ENCODE measurements around the gene AGAP1. TPM values are rescaled to one million over a fixed set of nuclear protein-coding genes. Genes with fewer than 3 reads are reported as not detected.
A peak's percentile ranks its signal among the peaks of the same experiment; 100 is the strongest.

AGAP1 gene
- total RNA-seq, 2 donors from 2014 or later, result 19.1 to 20.8 TPM

GRCh38 chr2:235592836-235593235 is 99.0 kb downstream of the AGAP1 start:
- no peak for DNase-seq (ENCODE audit: low spot score)
- no peak for ATAC-seq (ENCODE audit: insufficient number of reproducible peaks, low FRiP score, low read depth)
- no peak for TF ChIP-seq CTCF (IDR thresholded peaks at IDR 0.05)
- Histone ChIP-seq H3K9me3 (no peaks in the 10 kb centered on the region), H3K4me3 (no peak overlapping the region), H3K27me3 (replicated peaks; ENCODE audit: insufficient read depth) (no peaks in the 10 kb centered on the region), H3K27ac (no peak overlapping the region), H3K36me3 (no peaks in the 10 kb centered on the region), H3K4me1 (ENCODE audit: control insufficient read depth in 1 of 2, low read depth in 2 of 2) (peaks cover 0 to 2% of the 10 kb centered on the region in 2 donors)

- TF ChIP-seq CTCF (IDR thresholded peaks at IDR 0.05), result peak; percentile 63
- Histone ChIP-seq H3K27me3 (replicated peaks; ENCODE audit: insufficient read depth) (no peaks in the 10 kb centered on the region), H3K9me3 (no peaks in the 10 kb centered on the region), H3K4me1 (ENCODE audit: control insufficient read depth in 1 of 2, low read depth in 2 of 2) (peaks cover 0 to 2% of the 10 kb centered on the region in 2 donors), H3K36me3 (no peaks in the 10 kb centered on the region), H3K27ac (no peak overlapping the region), H3K4me3 (no peak overlapping the region)
- ATAC-seq (ENCODE audit: insufficient number of reproducible peaks, low FRiP score, low read depth) (no peak), DNase-seq (ENCODE audit: low spot score) (no peak)
Measured at GRCh38 chr2:235594041-235594440, 100.2 kb downstream of the AGAP1 start.

GRCh38 chr2:235594964-235595363 is 101.1 kb downstream of the AGAP1 start:
- no peak for ATAC-seq (ENCODE audit: insufficient number of reproducible peaks, low FRiP score, low read depth)
- Histone ChIP-seq H3K27me3 (replicated peaks; ENCODE audit: insufficient read depth) (no peaks in the 10 kb centered on the region), H3K27ac (no peak overlapping the region), H3K36me3 (no peaks in the 10 kb centered on the region), H3K4me1 (ENCODE audit: control insufficient read depth in 1 of 2, low read depth in 2 of 2) (peaks cover 0 to 2% of the 10 kb centered on the region in 2 donors), H3K9me3 (no peaks in the 10 kb centered on the region), H3K4me3 (no peak overlapping the region)
- no peak for DNase-seq (ENCODE audit: low spot score)
- no peak for TF ChIP-seq CTCF (IDR thresholded peaks at IDR 0.05)

GRCh38 chr2:235595422-235596010 is 101.7 kb downstream of the AGAP1 start:
- H3K27me3 ChIP-seq (replicated peaks; ENCODE audit: insufficient read depth), result no peaks in the 10 kb centered on the region
- H3K9me3 ChIP-seq, result no peaks in the 10 kb centered on the region
- ATAC-seq (ENCODE audit: insufficient number of reproducible peaks, low FRiP score, low read depth) (peak; percentile 51), DNase-seq (ENCODE audit: low spot score) (no peak)
- peaks cover 0 to 2% of the 10 kb centered on the region in 2 donors for H3K4me1 ChIP-seq (ENCODE audit: control insufficient read depth in 1 of 2, low read depth in 2 of 2)
- H3K4me3 ChIP-seq, result no peak overlapping the region
- peak; percentile 78 for TF ChIP-seq CTCF (IDR thresholded peaks at IDR 0.05)
- H3K27ac ChIP-seq, result no peak overlapping the region
- no peaks in the 10 kb centered on the region for H3K36me3 ChIP-seq

- no peak overlapping the region for H3K4me3 ChIP-seq
- H3K36me3 ChIP-seq, result no peaks in the 10 kb centered on the region
- H3K27me3 ChIP-seq (replicated peaks; ENCODE audit: insufficient read depth), result no peaks in the 10 kb centered on the region
- peaks cover 0 to 2% of the 10 kb centered on the region in 2 donors for H3K4me1 ChIP-seq (ENCODE audit: control insufficient read depth in 1 of 2, low read depth in 2 of 2)
- no peaks in the 10 kb centered on the region for H3K9me3 ChIP-seq
- no peak for ATAC-seq (ENCODE audit: insufficient number of reproducible peaks, low FRiP score, low read depth)
- no peak for DNase-seq (ENCODE audit: low spot score)
- H3K27ac ChIP-seq, result no peak overlapping the region
- no peak for TF ChIP-seq CTCF (IDR thresholded peaks at IDR 0.05)
Measured at GRCh38 chr2:235596272-235596671, 102.4 kb downstream of the AGAP1 start.

All from thoracic aorta (tissue), 2 donors.